NCI-H510A treated with DMSO at 0.1 percent for 48 hours (cell line): ENCODE data around the gene CYP4F11.
"Not testable (repeated sequence)": the region's sequence is repeated elsewhere in the genome, so short reads cannot be mapped to it uniquely, and the experiment has no call there.

Experiments
- DNase-seq: peaks from one replicate; lab custom pipeline; 2025; lab: John Stamatoyannopoulos, UW

Gene CYP4F11

GRCh38 chr19:15923702-15924101 is 10.6 kb downstream of the CYP4F11 start:
- DNase-seq: no peak

- no peak for DNase-seq
These were observed 12.3 kb downstream of the CYP4F11 start for GRCh38 chr19:15922021-15922420.

DNA sequence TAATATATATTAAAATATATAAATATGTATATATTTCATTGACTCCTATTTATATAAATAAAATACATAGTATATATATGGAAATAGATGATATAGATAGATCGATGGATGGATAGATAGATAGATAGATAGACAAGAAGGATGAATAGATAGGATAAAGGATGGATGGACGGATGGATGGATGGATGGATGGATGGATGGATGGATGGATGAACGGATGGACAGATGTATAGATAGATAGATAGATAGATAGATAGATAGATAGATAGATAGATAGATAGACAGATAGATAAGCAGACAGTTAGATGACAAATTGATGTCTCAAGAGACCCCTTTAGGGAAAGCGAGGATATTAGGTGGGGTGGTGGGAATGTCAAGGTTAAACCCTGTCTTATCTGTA is 15.1 kb downstream of the CYP4F11 start:
- DNase-seq: no peak

DNA sequence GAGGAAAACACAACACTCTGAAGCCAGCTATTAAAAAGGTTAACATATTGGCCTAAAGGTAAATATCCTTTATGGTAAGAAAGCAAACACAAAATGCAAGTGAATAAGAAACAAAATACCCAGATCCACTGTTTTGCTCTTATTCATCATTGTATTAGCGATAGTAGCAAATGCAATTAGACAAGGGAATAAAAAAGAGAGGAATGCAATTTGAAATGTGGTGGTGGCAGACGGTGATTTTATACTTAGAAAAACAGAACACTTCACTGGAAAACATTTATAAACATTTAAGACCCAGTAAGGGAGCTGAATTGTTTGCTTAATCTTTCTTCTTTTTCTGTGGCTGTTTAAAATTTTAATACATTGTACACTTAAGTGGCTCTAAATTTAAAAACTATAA is 19.2 kb downstream of the CYP4F11 start:
- DNase-seq: no peak

DNA sequence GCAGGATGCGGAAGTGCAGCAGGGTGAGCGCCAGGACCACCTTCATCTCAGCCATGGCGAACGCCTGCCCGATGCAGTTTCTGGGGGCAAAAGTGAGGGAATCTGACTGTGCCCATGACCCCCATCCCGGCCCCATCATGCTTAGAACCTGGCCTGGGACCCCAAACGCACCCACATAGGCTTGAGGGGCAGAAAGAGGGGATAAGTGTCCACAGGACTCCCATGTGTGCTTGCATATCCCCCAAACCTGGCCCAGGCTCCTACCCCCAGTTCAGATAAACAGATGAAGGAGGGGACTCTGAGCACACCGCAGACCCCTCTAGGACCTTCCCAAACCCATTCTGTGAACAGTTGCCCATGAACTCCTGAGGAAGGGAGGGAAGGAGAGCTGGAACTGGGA is 20.5 kb downstream of the CYP4F11 start:
- no peak for DNase-seq

DNA sequence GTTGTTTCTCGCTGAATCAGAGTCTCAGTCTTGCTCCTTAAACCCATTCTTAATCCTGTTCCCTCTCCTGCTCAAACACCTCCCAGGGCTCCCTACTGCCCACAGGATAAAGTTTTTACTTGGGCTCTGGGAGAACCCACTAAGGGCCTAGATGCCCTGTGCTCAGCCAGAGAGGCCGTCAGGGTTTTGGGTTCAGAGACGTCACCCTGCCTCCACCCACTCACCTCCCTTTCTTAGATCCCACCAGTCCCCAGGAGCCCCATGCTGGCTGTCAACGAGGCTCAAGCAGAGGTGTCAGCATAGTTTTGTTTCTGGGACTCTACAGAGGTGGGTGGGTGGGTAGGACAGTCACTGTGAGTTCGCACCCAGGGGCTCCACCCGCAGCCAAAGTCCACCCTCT is 20.9 kb downstream of the CYP4F11 start:
- no peak for DNase-seq

- no peak for DNase-seq
These were observed 22.6 kb downstream of the CYP4F11 start for GRCh38 chr19:15911599-15912235.

DNA sequence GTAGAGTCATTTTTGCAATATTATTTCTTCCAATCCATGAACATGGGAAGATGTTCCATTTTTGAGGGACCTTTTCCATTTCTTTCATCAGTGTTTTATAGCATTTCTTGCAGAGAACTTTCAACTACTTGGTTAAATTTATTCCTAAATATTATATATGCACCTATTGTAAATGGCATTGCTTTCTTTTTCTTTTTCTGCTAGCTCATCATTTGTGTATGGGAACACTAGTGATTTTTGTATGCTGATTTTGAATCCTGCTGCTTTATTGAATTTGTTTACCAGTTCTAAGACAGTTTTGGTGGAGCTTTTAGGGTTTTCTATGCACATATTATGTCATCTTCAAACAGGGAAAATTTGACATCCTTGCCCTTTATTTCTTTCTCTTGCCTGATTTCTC is 29.3 kb downstream of the CYP4F11 start:
- no peak for DNase-seq

DNA sequence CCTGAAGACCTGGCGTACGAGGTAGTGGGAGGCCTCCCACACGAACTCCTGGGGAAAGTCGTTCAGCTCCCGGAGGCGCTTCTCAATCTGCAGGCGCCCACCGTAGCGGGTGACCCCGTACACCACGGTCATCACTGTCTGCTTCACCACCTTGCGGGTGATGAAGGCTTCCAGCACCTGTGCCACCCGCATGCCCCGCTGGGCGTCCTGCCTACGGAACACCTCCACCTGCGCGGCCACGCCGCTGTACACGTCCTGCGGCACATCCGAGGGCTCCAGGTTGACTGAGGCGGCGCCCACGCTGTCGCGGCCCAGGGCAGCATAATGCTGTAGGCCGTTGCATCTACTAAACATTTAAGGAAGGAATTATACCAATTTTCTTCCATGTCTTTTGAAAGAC is 31.4 kb downstream of the CYP4F11 start:
- not testable (repeated sequence) for DNase-seq

DNA sequence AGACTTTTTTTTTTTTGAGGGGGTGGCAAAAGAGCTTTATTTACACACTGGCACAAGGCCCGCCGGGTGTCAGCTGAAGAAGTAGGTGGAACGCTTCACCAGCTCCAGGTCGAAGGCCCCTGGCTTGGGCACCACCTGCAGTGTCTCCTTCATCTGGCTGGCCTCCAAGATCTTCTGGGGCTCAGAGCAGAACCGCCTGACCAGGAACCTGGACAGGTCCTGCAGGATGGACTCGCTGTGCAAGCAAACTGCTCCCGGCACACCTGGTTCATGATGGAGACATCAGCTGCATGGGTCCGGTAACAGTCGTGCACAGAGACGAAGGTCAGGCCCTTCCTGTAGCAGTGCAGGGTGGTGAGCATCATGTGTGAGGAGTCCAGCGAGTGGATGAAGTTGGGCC is 32.1 kb downstream of the CYP4F11 start:
- DNase-seq: no peak

DNA sequence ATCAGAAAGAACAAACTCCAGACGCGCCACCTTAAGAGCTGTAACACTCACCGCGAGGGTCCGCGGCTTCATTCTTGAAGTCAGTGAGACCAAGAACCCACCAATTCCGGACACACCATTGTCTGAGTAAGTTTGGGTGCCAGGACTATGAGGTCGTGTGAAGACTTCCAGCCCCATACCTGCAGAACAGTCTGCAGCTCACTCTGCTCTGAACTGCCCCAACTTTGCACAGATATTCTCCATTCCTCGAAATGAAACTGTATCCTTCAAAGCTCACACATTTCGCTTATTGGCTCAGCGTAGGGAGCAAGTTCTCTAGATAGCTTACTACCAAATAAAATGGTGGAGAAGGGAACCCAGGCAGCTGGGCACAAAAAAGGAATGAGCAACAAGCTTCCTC is 33.8 kb downstream of the CYP4F11 start:
- no peak for DNase-seq

DNA sequence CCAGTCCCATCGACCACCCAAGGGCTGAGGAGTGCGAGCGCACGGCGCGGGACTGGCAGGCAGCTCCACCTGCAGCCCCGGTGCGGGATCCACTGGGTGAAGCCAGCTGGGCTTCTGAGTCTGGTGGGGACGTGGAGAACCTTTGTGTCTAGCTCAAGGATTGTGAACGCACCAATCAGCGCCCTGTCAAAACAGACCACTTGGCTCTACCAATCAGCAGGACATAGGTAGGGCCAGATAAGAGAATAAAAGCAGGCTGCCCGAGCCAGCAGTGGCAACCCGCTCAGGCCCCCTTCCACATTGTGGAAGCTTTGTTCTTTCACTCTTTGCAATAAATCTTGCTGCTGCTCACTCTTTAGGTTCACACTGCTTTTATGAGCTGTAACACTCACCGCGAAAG is 34.3 kb downstream of the CYP4F11 start:
- not testable (repeated sequence) for DNase-seq

GRCh38 chr19:15899561-15899960 is 34.8 kb downstream of the CYP4F11 start:
- not testable (repeated sequence) for DNase-seq

- DNase-seq: no peak
These were observed 36.5 kb downstream of the CYP4F11 start, which contains the start of gene CYP4F2 for GRCh38 chr19:15897738-15898276. CYP4F2 (minus strand) TSS chr19:15898074; CDS start chr19:15897611, 463 bp downstream.

DNA sequence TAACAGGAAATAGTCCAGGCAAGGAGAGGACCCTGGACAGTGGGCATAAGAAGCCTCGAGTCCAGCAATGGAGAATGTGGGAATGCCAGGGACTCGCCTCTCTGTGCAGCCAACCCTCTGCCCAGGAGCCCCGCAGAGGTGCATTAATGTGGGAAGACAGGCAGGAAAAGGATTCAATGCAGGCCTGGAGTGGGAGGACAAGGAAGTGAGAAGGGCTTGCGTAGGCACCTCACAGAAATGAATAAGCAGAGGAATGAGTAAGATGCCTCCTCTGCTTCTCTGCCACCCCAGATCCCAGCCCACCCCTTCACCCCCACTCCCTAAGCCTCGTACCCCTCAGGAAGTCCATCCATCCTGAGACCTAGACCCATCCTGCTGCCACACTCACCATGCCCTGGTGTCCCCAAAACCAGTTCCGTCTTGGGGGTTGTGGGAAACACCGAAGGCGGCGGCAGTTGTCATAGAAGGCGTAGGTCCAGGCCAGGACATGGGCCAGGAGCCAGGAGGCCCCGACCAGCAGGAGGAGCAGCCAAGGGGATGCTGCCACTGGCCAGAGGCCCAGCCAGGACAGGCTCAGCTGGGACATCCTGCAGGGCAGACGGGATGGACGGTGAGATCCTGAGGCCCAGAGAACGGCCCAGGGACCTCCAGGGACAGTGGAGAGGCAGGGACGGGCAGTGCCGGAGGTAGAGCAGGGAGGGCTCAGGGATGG is 37.1 kb downstream of the CYP4F11 start:
- no peak for DNase-seq

- DNase-seq: no peak
These were observed 38.4 kb downstream of the CYP4F11 start for GRCh38 chr19:15895876-15896430.

DNA sequence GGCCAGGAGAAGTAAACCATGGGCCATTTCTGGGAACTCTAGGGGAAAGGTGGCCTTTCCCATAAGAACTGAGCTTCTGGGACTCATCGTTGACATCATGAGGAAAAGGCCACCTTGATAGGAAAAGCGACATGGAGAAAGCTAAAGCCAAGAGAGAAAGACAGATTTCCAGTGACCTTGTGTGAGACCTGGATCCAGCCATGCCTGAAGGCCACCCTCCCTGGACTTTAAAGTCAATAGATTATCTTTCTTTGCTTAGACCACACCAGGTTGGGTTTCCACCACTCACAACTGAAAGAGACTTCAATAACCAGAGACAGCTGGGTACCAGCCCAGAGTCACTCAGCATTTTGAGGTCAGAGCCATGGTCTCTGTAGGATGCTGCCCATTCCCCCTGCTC is 40.0 kb downstream of the CYP4F11 start:
- no peak for DNase-seq

DNA sequence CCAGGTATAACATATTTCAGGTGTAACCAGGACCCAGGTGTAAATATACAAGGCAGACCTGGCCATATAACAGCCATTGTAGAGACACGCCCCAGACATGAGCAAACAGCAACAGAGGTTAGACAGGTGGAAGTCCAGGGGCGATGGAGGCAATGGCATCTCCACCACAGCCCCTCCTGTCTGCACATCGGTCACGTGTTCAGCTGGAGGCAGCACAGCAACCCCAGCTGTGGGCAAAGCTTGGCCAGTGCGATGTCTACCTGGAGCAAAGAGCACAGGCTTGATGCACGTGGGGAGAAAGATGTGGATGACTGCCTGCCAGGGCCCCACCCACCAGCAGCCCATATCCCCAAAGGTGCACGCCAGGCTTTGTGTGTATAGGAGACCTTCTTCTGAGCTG is 40.9 kb downstream of the CYP4F11 start:
- DNase-seq: no peak

- DNase-seq: no peak
These were observed 42.3 kb downstream of the CYP4F11 start for GRCh38 chr19:15892012-15892411.

DNA sequence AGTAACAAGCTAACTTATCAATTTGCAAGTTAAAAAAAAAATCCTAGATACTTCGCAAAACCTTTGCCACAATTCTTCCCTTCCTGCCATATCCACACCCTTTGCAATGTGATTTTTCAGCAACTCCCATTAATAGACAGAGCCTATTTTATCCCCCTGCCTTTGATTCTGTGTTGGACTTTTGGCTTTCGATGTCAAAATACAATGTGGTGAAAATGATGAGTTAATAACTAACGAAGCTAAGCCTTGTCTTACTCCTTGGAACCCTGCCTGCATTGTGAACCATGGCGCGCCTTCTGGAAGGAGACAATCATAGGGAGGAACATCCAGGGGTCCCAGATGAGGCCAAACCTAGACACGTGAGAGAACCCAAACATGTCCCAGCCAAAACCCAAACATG is 42.9 kb downstream of the CYP4F11 start:
- DNase-seq: no peak

DNA sequence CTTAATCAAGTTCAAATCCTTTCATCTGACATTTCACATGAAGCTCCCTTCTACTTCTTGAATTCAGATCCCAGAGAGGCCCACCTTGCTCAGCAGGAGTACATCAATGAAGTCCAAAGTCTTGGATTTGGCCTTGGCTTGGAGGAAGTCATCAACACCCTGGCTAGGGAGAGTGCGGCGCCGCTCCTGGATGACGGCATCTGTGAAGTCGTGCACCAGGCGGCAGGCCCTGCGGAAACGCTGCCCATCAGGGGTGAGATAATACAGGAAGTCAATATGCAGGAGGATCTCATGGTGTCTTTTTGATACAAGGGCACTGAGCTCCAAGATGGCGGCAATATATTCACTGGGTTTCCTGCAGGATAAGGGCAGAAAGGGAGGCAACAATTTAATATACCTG is 45.0 kb downstream of the CYP4F11 start:
- not testable (repeated sequence) for DNase-seq

GRCh38 chr19:15885919-15886318 is 48.4 kb downstream of the CYP4F11 start:
- no peak for DNase-seq

- no peak for DNase-seq
These were observed 49.2 kb downstream of the CYP4F11 start for GRCh38 chr19:15885167-15885566.
